H1 (cell line): ENCODE measurements around the gene RHOC.
"Not testable (repeated sequence)": the region's sequence is repeated elsewhere in the genome, so short reads cannot be mapped to it uniquely, and the experiment has no call there.

Experiments
- BRCA1 ChIP-seq: IDR thresholded peaks from 2 replicates; pipeline ENCODE4 v1.6.1; 2012; ENCODE audit warnings: low read depth, low read length, improper control_type of control experiment
- CTCF ChIP-seq, 3 experiments: IDR thresholded peaks; 1 replicate in 2 of 3; 2 replicates in 1 of 3; pipeline versions ENCODE4 v1.5.1 to v1.6.1; 2011; ENCODE audit warnings: low read length in 3 of 3, mild to moderate bottlenecking in 3 of 3, inconsistent platforms in 2 of 3, low read depth in 1 of 3, moderate library complexity in 1 of 3; ENCODE audit not compliant: insufficient read depth in 1 of 3; ENCODE audit errors: control extremely low read depth in 1 of 3
- GABPA ChIP-seq: IDR thresholded peaks from 2 replicates; pipeline ENCODE4 v1.6.1; 2011; ENCODE audit warnings: mild to moderate bottlenecking, low read length, moderate library complexity, borderline replicate concordance; ENCODE audit not compliant: insufficient read depth
- KDM1A ChIP-seq: fragments of 200-600, 300-600 bp; sonication (generic); IDR thresholded peaks from 2 replicates; pipeline ENCODE4 v1.7.1; 2016; ENCODE audit warnings: mild to moderate bottlenecking, low read length, borderline replicate concordance
- MAX ChIP-seq: IDR thresholded peaks from 2 replicates; pipeline ENCODE4 v1.6.1; 2012; ENCODE audit warnings: inconsistent platforms
- POLR2A ChIP-seq, 2 experiments: IDR thresholded peaks; 1 replicate in 1 of 2; 2 replicates in 1 of 2; pipeline ENCODE4 v1.6.1; 2011; ENCODE audit warnings: low read depth in 2 of 2, low read length in 2 of 2, mild to moderate bottlenecking in 2 of 2; ENCODE audit errors: control extremely low read depth in 1 of 2
- SIN3A ChIP-seq, 2 experiments: IDR thresholded peaks in 1 of 2; conservative IDR thresholded peaks in 1 of 2; 2 replicates each; pipeline ENCODE4 v1.6.1; 2011 to 2012; ENCODE audit warnings: low read length in 2 of 2, improper control_type of control experiment in 1 of 2, low read depth in 1 of 2, mild to moderate bottlenecking in 1 of 2
- USF2 ChIP-seq: IDR thresholded peaks from 2 replicates; pipeline ENCODE4 v1.6.1; 2011; ENCODE audit warnings: low read length, improper control_type of control experiment
- YY1 ChIP-seq: IDR thresholded peaks from 2 replicates; pipeline ENCODE4 v1.6.1; 2011; ENCODE audit warnings: low read depth, mild to moderate bottlenecking, low read length
- ZNF274 ChIP-seq: IDR thresholded peaks from 2 replicates; pipeline ENCODE4 v1.7.0; 2012; ENCODE audit warnings: low read length, borderline replicate concordance; ENCODE audit errors: extremely low read depth

GRCh38 chr1:112724240-112724639, 17.3 kb upstream of the RHOC start:
- not testable (repeated sequence) for TF ChIP-seq CTCF (IDR thresholded peaks at IDR 0.05; ENCODE audit: control extremely low read depth in 1 of 3, insufficient read depth in 1 of 3, low read depth in 1 of 3, low read length in 3 of 3); POLR2A (IDR thresholded peaks at IDR 0.05; ENCODE audit: control extremely low read depth in 1 of 2, low read depth in 2 of 2, low read length in 2 of 2); MAX; BRCA1; SIN3A (conservative IDR thresholded peaks at IDR 0.05 in 1 of 2, IDR thresholded peaks at IDR 0.05 in 1 of 2; ENCODE audit: low read depth in 1 of 2, low read length in 2 of 2); KDM1A; ZNF274; GABPA; YY1; USF2
